ENCODE data around the gene GPS2. TPM values are rescaled to one million over a fixed set of nuclear protein-coding genes. Genes with fewer than 3 reads are reported as not detected.
A peak's percentile ranks its signal among the peaks of the same experiment; 100 is the strongest.

GPS2 gene
- total and polyA plus RNA-seq, 2 experiments from 2014 or later = 34.5 to 103 TPM

- no peak for DNase-seq (ENCODE audit: low spot score)
- H3K27ac ChIP-seq = no peak overlapping the region
- H3K4me2 ChIP-seq = peak overlapping the region; percentile 89
- no peaks in the 10 kb centered on the region for H3K79me2 ChIP-seq
- no peaks in the 10 kb centered on the region for H4K20me1 ChIP-seq (ENCODE audit: insufficient read depth, poor library complexity, severe bottlenecking)
- peaks cover 28% of the 10 kb centered on the region for H3K4me1 ChIP-seq (ENCODE audit: insufficient read depth)
- H3K4me3 ChIP-seq = no peak overlapping the region
- TF ChIP-seq EZH2phosphoT487 (IDR thresholded peaks at IDR 0.05; ENCODE audit: low read depth, severe bottlenecking, unreplicated experiment) (no peak), EZH2 (IDR thresholded peaks at IDR 0.05; ENCODE audit: borderline replicate concordance) (no peak)
- TF ChIP-seq, protein P1, sequence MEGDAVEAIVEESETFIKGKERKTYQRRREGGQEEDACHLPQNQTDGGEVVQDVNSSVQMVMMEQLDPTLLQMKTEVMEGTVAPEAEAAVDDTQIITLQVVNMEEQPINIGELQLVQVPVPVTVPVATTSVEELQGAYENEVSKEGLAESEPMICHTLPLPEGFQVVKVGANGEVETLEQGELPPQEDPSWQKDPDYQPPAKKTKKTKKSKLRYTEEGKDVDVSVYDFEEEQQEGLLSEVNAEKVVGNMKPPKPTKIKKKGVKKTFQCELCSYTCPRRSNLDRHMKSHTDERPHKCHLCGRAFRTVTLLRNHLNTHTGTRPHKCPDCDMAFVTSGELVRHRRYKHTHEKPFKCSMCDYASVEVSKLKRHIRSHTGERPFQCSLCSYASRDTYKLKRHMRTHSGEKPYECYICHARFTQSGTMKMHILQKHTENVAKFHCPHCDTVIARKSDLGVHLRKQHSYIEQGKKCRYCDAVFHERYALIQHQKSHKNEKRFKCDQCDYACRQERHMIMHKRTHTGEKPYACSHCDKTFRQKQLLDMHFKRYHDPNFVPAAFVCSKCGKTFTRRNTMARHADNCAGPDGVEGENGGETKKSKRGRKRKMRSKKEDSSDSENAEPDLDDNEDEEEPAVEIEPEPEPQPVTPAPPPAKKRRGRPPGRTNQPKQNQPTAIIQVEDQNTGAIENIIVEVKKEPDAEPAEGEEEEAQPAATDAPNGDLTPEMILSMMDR (IDR thresholded peaks at IDR 0.05; ENCODE audit: poor library complexity) = no peak
- H3K9me2 ChIP-seq (replicated peaks; ENCODE audit: insufficient read depth) = no peaks in the 10 kb centered on the region
- H3K9me3 ChIP-seq (ENCODE audit: low read depth) = no peaks in the 10 kb centered on the region
- no peaks in the 10 kb centered on the region for H3K36me3 ChIP-seq (replicated peaks; ENCODE audit: insufficient read depth, low read depth)
- H2AFZ ChIP-seq = no peak overlapping the region
- WGBS (ENCODE audit: low lambda C conversion rate, missing lambda C conversion rate) = 91% methylated on average over 11 of the region's 11 CpGs
- H3K27me3 ChIP-seq = no peaks in the 10 kb centered on the region
These were observed 22.0 kb downstream of the GPS2 start for GRCh38 chr17:7293159-7293558.

- Histone ChIP-seq H3K27ac (no peak overlapping the region), H4K20me1 (ENCODE audit: insufficient read depth, poor library complexity, severe bottlenecking) (no peaks in the 10 kb centered on the region), H3K4me3 (no peak overlapping the region), H3K79me2 (no peaks in the 10 kb centered on the region), H3K9me3 (ENCODE audit: low read depth) (no peaks in the 10 kb centered on the region), H3K36me3 (replicated peaks; ENCODE audit: insufficient read depth, low read depth) (no peaks in the 10 kb centered on the region), H3K4me2 (peak overlapping the region; percentile 35), H3K27me3 (no peaks in the 10 kb centered on the region), H3K4me1 (ENCODE audit: insufficient read depth) (peaks cover 28% of the 10 kb centered on the region), H3K9me2 (replicated peaks; ENCODE audit: insufficient read depth) (no peaks in the 10 kb centered on the region), H2AFZ (no peak overlapping the region)
- WGBS (ENCODE audit: low lambda C conversion rate, missing lambda C conversion rate) = 39% methylated on average over 6 of the region's 6 CpGs
- TF ChIP-seq EZH2phosphoT487 (IDR thresholded peaks at IDR 0.05; ENCODE audit: low read depth, severe bottlenecking, unreplicated experiment) (no peak), EZH2 (IDR thresholded peaks at IDR 0.05; ENCODE audit: borderline replicate concordance) (no peak)
- TF ChIP-seq, protein P1 (IDR thresholded peaks at IDR 0.05; ENCODE audit: poor library complexity) = no peak
- peak; percentile 47 for DNase-seq (ENCODE audit: low spot score)
These were observed 22.4 kb downstream of the GPS2 start for GRCh38 chr17:7292729-7293128.

GRCh38 chr17:7292194-7292593 is 23.0 kb downstream of the GPS2 start:
- H3K79me2 ChIP-seq = no peaks in the 10 kb centered on the region
- no peak for DNase-seq (ENCODE audit: low spot score)
- WGBS (ENCODE audit: low lambda C conversion rate, missing lambda C conversion rate) = 77% methylated on average over 2 of the region's 2 CpGs

More at GRCh38 chr17:7292194-7292593, 23.0 kb downstream of the GPS2 start:
- H3K9me2 ChIP-seq (replicated peaks; ENCODE audit: insufficient read depth) = no peaks in the 10 kb centered on the region
- H3K27ac ChIP-seq = no peak overlapping the region
- H3K36me3 ChIP-seq (replicated peaks; ENCODE audit: insufficient read depth, low read depth) = no peaks in the 10 kb centered on the region
- TF ChIP-seq EZH2 (IDR thresholded peaks at IDR 0.05; ENCODE audit: borderline replicate concordance) = no peak
- TF ChIP-seq, protein P1 (IDR thresholded peaks at IDR 0.05; ENCODE audit: poor library complexity) = no peak
- no peak for TF ChIP-seq EZH2phosphoT487 (IDR thresholded peaks at IDR 0.05; ENCODE audit: low read depth, severe bottlenecking, unreplicated experiment)
- no peaks in the 10 kb centered on the region for H3K9me3 ChIP-seq (ENCODE audit: low read depth)
- peaks cover 28% of the 10 kb centered on the region for H3K4me1 ChIP-seq (ENCODE audit: insufficient read depth)
- no peaks in the 10 kb centered on the region for H3K27me3 ChIP-seq
- no peak overlapping the region for H3K4me2 ChIP-seq
- no peaks in the 10 kb centered on the region for H4K20me1 ChIP-seq (ENCODE audit: insufficient read depth, poor library complexity, severe bottlenecking)
- no peak overlapping the region for H2AFZ ChIP-seq
- H3K4me3 ChIP-seq = no peak overlapping the region

All from hepatocyte (in vitro differentiated cells).